Mesendoderm (in vitro differentiated cells): Measurements from ENCODE around the gene JPT1.

Experiments used
- DNase-seq: peaks from one replicate; pipeline ENCODE4 v3.0.0; 2013
- H2AK5ac ChIP-seq: 2 replicates; pipeline ENCODE4 v1.6.1; 2013; ENCODE audit warnings: low read length, inconsistent platforms
- H2BK120ac ChIP-seq: 2 replicates; pipeline ENCODE4 v1.6.1; 2013; ENCODE audit warnings: low read depth, mild to moderate bottlenecking, low read length, moderate library complexity, mixed read lengths
- H2BK15ac ChIP-seq: replicated peaks from 2 replicates; pipeline ENCODE4 v1.6.1; 2013; ENCODE audit warnings: low read depth, mild to moderate bottlenecking, moderate library complexity
- H2BK5ac ChIP-seq: 2 replicates; pipeline ENCODE4 v1.6.1; 2013; ENCODE audit warnings: low read length, inconsistent platforms
- H3K18ac ChIP-seq: 2 replicates; pipeline ENCODE4 v1.6.1; 2013; ENCODE audit warnings: mild to moderate bottlenecking, low read length, mixed read lengths
- H3K23ac ChIP-seq: one replicate; pipeline ENCODE4 v1.6.1; 2013; ENCODE audit warnings: low read length
- H3K27ac ChIP-seq: 2 replicates; pipeline ENCODE4 v1.5.1; 2013; ENCODE audit warnings: low read depth, mild to moderate bottlenecking, inconsistent platforms, low read length, moderate library complexity
- H3K27me3 ChIP-seq: 2 replicates; pipeline ENCODE4 v1.6.1; 2013; ENCODE audit warnings: low read length, control low read depth, mild to moderate bottlenecking, inconsistent platforms; ENCODE audit not compliant: insufficient read depth, poor library complexity
- H3K36me3 ChIP-seq: 2 replicates; pipeline ENCODE4 v1.6.1; 2013; ENCODE audit warnings: low read length, inconsistent platforms; ENCODE audit not compliant: control insufficient read depth, insufficient read depth
- H3K4ac ChIP-seq: one replicate; pipeline ENCODE4 v1.6.1; 2013; ENCODE audit warnings: low read depth, mild to moderate bottlenecking, low read length, moderate library complexity
- H3K4me1 ChIP-seq: 2 replicates; pipeline ENCODE4 v1.6.1; 2013; ENCODE audit warnings: low read depth, low read length, inconsistent platforms; ENCODE audit not compliant: control insufficient read depth
- H3K4me2 ChIP-seq: 2 replicates; pipeline ENCODE4 v1.6.1; 2013; ENCODE audit warnings: low read length
- H3K4me3 ChIP-seq: 2 replicates; pipeline ENCODE4 v1.5.1; 2013; ENCODE audit warnings: mild to moderate bottlenecking, low read length
- H3K56ac ChIP-seq: one replicate; pipeline ENCODE4 v1.6.1; 2013; ENCODE audit warnings: low read length
- H3K79me1 ChIP-seq: 2 replicates; pipeline ENCODE4 v1.6.1; 2013; ENCODE audit warnings: low read length, inconsistent platforms
- H3K79me2 ChIP-seq: 2 replicates; pipeline ENCODE4 v1.6.1; 2013; ENCODE audit warnings: mild to moderate bottlenecking, low read length; ENCODE audit not compliant: control insufficient read depth, insufficient read depth
- H3K9ac ChIP-seq: 2 replicates; pipeline ENCODE4 v1.6.1; 2013; ENCODE audit warnings: low read length, inconsistent platforms
- H4K5ac ChIP-seq: one replicate; pipeline ENCODE4 v1.6.1; 2013; ENCODE audit warnings: low read length
- H4K8ac ChIP-seq: one replicate; pipeline ENCODE4 v1.6.1; 2013; ENCODE audit warnings: low read depth, mild to moderate bottlenecking, control low read depth, low read length, moderate library complexity
- WGBS: extraction: QIAGEN DNeasy Blood & Tissue Kit; methylation state at CpG from one replicate; pipeline ENCODE4 v1.1.7; 2013; ENCODE audit warnings: low lambda C conversion rate, missing lambda C conversion rate; ENCODE audit not compliant: insufficient coverage; ENCODE audit errors: extremely low coverage; 5-methylcytosine and 5-hydroxymethylcytosine counted together

Gene JPT1

GRCh38 chr17:75094871-75095399 is 59.4 kb downstream of the JPT1 start:
- peaks cover 14% of the 10 kb centered on the region for H3K4me1 ChIP-seq
- no peak overlapping the region for H3K9ac ChIP-seq
- H3K4me3 ChIP-seq, result no peak overlapping the region
- no peak overlapping the region for H3K18ac ChIP-seq
- H2BK5ac ChIP-seq, result no peak overlapping the region
- H4K5ac ChIP-seq, result no peak overlapping the region
- no peak overlapping the region for H2AK5ac ChIP-seq
- peaks cover 23% of the 10 kb centered on the region for H3K79me2 ChIP-seq
- H3K27me3 ChIP-seq, result no peaks in the 10 kb centered on the region
- H2BK15ac ChIP-seq, result no peak overlapping the region
- no peak overlapping the region for H3K23ac ChIP-seq
- no peak overlapping the region for H2BK120ac ChIP-seq
- no peak for DNase-seq
- H3K56ac ChIP-seq, result no peak overlapping the region
- H3K36me3 ChIP-seq, result peaks cover 1% of the 10 kb centered on the region
- H3K4me2 ChIP-seq, result no peak overlapping the region
- no peak overlapping the region for H4K8ac ChIP-seq
- H3K27ac ChIP-seq, result peak overlapping the region; percentile 16
- peaks cover 24% of the 10 kb centered on the region for H3K79me1 ChIP-seq
- H3K4ac ChIP-seq, result no peak overlapping the region
- WGBS, result no CpG with 5 or more reads among the region's 16 CpGs

- H3K4ac ChIP-seq, result no peak overlapping the region
- no peak overlapping the region for H2AK5ac ChIP-seq
- H3K79me2 ChIP-seq, result peaks cover 24% of the 10 kb centered on the region
- H3K9ac ChIP-seq, result no peak overlapping the region
- H3K4me1 ChIP-seq, result peaks cover 14% of the 10 kb centered on the region
- no peak overlapping the region for H3K56ac ChIP-seq
- no peak overlapping the region for H4K5ac ChIP-seq
- no peak overlapping the region for H3K4me2 ChIP-seq
- H2BK5ac ChIP-seq, result no peak overlapping the region
- peaks cover 24% of the 10 kb centered on the region for H3K79me1 ChIP-seq
- H3K36me3 ChIP-seq, result peaks cover 1% of the 10 kb centered on the region
- H3K4me3 ChIP-seq, result no peak overlapping the region
- no peak overlapping the region for H4K8ac ChIP-seq
- no peak overlapping the region for H2BK15ac ChIP-seq
- no peak overlapping the region for H3K27ac ChIP-seq
- H3K18ac ChIP-seq, result no peak overlapping the region
- DNase-seq, result no peak
- H2BK120ac ChIP-seq, result no peak overlapping the region
- no peaks in the 10 kb centered on the region for H3K27me3 ChIP-seq
- no CpG with 5 or more reads among the region's 18 CpGs for WGBS
- H3K23ac ChIP-seq, result no peak overlapping the region
These were observed 60.7 kb downstream of the JPT1 start for GRCh38 chr17:75093548-75094158.

DNA sequence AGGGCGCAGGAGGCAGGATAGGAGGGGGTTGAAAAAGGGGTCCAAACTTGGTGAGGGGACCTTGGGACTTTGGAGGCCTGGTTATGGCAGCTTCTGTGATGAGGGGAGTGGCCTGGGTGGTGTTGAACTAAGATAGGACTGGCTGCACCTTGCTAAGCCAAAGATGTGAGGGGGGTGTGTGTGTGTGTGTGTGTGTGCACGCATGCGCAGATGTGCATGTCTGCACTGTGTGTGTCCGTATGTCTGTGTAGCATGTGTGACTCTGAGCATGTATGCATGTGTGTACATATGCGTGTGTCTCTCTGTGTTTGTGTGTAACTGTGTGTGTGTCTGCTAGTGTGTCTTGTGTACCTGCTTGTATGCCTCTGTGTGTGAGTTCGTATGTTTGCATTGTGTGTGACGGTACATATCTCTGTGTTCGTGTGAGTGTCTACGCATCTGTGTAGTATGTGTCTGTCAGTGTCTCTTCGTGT is 62.4 kb downstream of the JPT1 start:
- H3K4me3 ChIP-seq, result no peak overlapping the region
- WGBS, result no CpG with 5 or more reads among the region's 10 CpGs
- H3K4me1 ChIP-seq, result peaks cover 16% of the 10 kb centered on the region

GRCh38 chr17:75090871-75091854 is 63.1 kb downstream of the JPT1 start:
- H3K4me2 ChIP-seq, result peak overlapping the region; percentile 16
- H3K27me3 ChIP-seq, result no peaks in the 10 kb centered on the region
- WGBS, result no CpG with 5 or more reads among the region's 19 CpGs
- H3K4me3 ChIP-seq, result no peak overlapping the region
- peak overlapping the region; percentile 65 for H3K9ac ChIP-seq
- H3K56ac ChIP-seq, result peak overlapping the region; percentile 72
- peaks cover 24% of the 10 kb centered on the region for H3K79me2 ChIP-seq
- no peak overlapping the region for H2BK5ac ChIP-seq
- peak overlapping the region; percentile 51 for H3K18ac ChIP-seq
- no peak overlapping the region for H2AK5ac ChIP-seq
- H3K36me3 ChIP-seq, result no peaks in the 10 kb centered on the region
- peaks cover 24% of the 10 kb centered on the region for H3K79me1 ChIP-seq
- peak overlapping the region; percentile 73 for H3K23ac ChIP-seq
- no peak overlapping the region for H2BK15ac ChIP-seq
- peaks cover 20% of the 10 kb centered on the region for H3K4me1 ChIP-seq
- no peak overlapping the region for H2BK120ac ChIP-seq
- DNase-seq, result no peak
- H4K8ac ChIP-seq, result no peak overlapping the region
- H4K5ac ChIP-seq, result no peak overlapping the region
- no peak overlapping the region for H3K27ac ChIP-seq
- H3K4ac ChIP-seq, result no peak overlapping the region

More for the DNA sequence above, 62.4 kb downstream of the JPT1 start:
- peak overlapping the region; percentile 73 for H3K23ac ChIP-seq
- no peak overlapping the region for H4K8ac ChIP-seq
- peak overlapping the region; percentile 16 for H3K4me2 ChIP-seq
- H3K9ac ChIP-seq, result peak overlapping the region; percentile 65
- no peak overlapping the region for H3K4ac ChIP-seq
- H2BK120ac ChIP-seq, result no peak overlapping the region
- peak overlapping the region; percentile 42 for H2BK5ac ChIP-seq
- DNase-seq, result no peak
- no peak overlapping the region for H3K27ac ChIP-seq
- no peak overlapping the region for H2BK15ac ChIP-seq
- no peak overlapping the region for H4K5ac ChIP-seq
- no peak overlapping the region for H3K18ac ChIP-seq
- H3K27me3 ChIP-seq, result no peaks in the 10 kb centered on the region
- H3K36me3 ChIP-seq, result no peaks in the 10 kb centered on the region
- H2AK5ac ChIP-seq, result peak overlapping the region; percentile 33
- peak overlapping the region; percentile 72 for H3K56ac ChIP-seq
- peaks cover 24% of the 10 kb centered on the region for H3K79me1 ChIP-seq
- peaks cover 24% of the 10 kb centered on the region for H3K79me2 ChIP-seq

GRCh38 chr17:75088465-75089417 is 65.6 kb downstream of the JPT1 start:
- Histone ChIP-seq H3K4ac (peak overlapping the region; percentile 65), H3K4me3 (peak overlapping the region; percentile 66), H3K27me3 (no peaks in the 10 kb centered on the region), H3K9ac (peak overlapping the region; percentile 81), H2AK5ac (peak overlapping the region; percentile 96), H2BK120ac (peak overlapping the region; percentile 1), H3K56ac (peak overlapping the region; percentile 88), H3K18ac (peak overlapping the region; percentile 99), H4K8ac (no peak overlapping the region), H4K5ac (peak overlapping the region; percentile 50), H3K36me3 (no peaks in the 10 kb centered on the region), H3K79me1 (peaks cover 24% of the 10 kb centered on the region), H3K79me2 (peaks cover 24% of the 10 kb centered on the region), H3K23ac (peak overlapping the region; percentile 54), H3K4me1 (peaks cover 25% of the 10 kb centered on the region), H3K4me2 (peak overlapping the region; percentile 38), H2BK15ac (no peak overlapping the region), H2BK5ac (peak overlapping the region; percentile 37), H3K27ac (peak overlapping the region; percentile 98)
- WGBS, result no CpG with 5 or more reads among the region's 11 CpGs
- DNase-seq, result peak; percentile 83
